G401 (cell line): ENCODE results near the gene OR2K2. TPM values are rescaled to one million over a fixed set of nuclear protein-coding genes. Genes with fewer than 3 reads are reported as not detected.
"Not testable (repeated sequence)": the region's sequence is repeated elsewhere in the genome, so short reads cannot be mapped to it uniquely, and the experiment has no call there.

Experiments
- DNase-seq: peaks from one replicate; pipeline ENCODE4 v3.0.0-alpha.2; 2015; ENCODE audit warnings: low spot score
- in situ Hi-C: cut with HindIII; loops from 2 replicates; pipeline ENCODE4 v1.10.0; 2016; ENCODE audit warnings: low sequenced_read_pairs, mixed read lengths
- total RNA-seq: library from RNA; depleted of rRNA; stranded (reverse); fragments of >200 nt; shearing (Covaris generic); gene quantifications from 2 replicates; pipeline ENCODE4 v1.2.3, GENCODE V29; 2014; rRNA removed

Gene OR2K2
- not detected in 2 replicates for total RNA-seq

GRCh38 chr9:111330124-111330523, at the start of gene OR2K2:
OR2K2 (minus strand) TSS chr9:111330224; CDS start chr9:111328433, 1,791 bp downstream.
- DNase-seq, result no peak
- in situ Hi-C loops, result no loop called here

GRCh38 chr9:111375817-111376564, 46.0 kb upstream of the OR2K2 start:
- in situ Hi-C loops, result no loop called here
- DNase-seq, result no peak

- DNase-seq, result no peak
- in situ Hi-C loops, result no loop called here
These were observed 45.0 kb upstream of the OR2K2 start for GRCh38 chr9:111375062-111375461.

- no peak for DNase-seq
- in situ Hi-C loops, result no loop called here
These were observed 42.3 kb upstream of the OR2K2 start for GRCh38 chr9:111372297-111372696.

- DNase-seq, result no peak
- in situ Hi-C loops, result no loop called here
These were observed 37.0 kb upstream of the OR2K2 start for GRCh38 chr9:111366978-111367377.

GRCh38 chr9:111362526-111362925, 32.5 kb upstream of the OR2K2 start:
- DNase-seq, result no peak
- in situ Hi-C loops, result no loop called here

- DNase-seq, result no peak
- in situ Hi-C loops, result no loop called here
These were observed 30.9 kb upstream of the OR2K2 start for GRCh38 chr9:111360881-111361280.

- DNase-seq, result no peak
- in situ Hi-C loops, result no loop called here
These were observed 26.6 kb upstream of the OR2K2 start for GRCh38 chr9:111356481-111357244.

- in situ Hi-C loops, result no loop called here
- no peak for DNase-seq
These were observed 22.5 kb upstream of the OR2K2 start for GRCh38 chr9:111352545-111352944.

GRCh38 chr9:111350556-111350955, 20.5 kb upstream of the OR2K2 start:
- in situ Hi-C loops, result no loop called here
- no peak for DNase-seq

GRCh38 chr9:111349766-111350165, 19.7 kb upstream of the OR2K2 start:
- DNase-seq, result no peak
- in situ Hi-C loops, result no loop called here

GRCh38 chr9:111348821-111349271, 18.8 kb upstream of the OR2K2 start:
- in situ Hi-C loops, result no loop called here
- no peak for DNase-seq

GRCh38 chr9:111334318-111334863, 4.4 kb upstream of the OR2K2 start:
- in situ Hi-C loops, DNase-seq: not testable (repeated sequence)

- no peak for DNase-seq
- in situ Hi-C loops, result no loop called here
These were observed 9.4 kb downstream of the OR2K2 start for GRCh38 chr9:111320631-111321030.

- DNase-seq, result no peak
- in situ Hi-C loops, result no loop called here
These were observed 13.2 kb downstream of the OR2K2 start for GRCh38 chr9:111316796-111317195.

- in situ Hi-C loops, result no loop called here
- no peak for DNase-seq
These were observed 24.1 kb downstream of the OR2K2 start for GRCh38 chr9:111305914-111306313.

- DNase-seq, in situ Hi-C loops: not testable (repeated sequence)
These were observed 26.0 kb downstream of the OR2K2 start for GRCh38 chr9:111304000-111304399.

GRCh38 chr9:111301195-111301594, 28.8 kb downstream of the OR2K2 start:
- in situ Hi-C loops, result no loop called here
- no peak for DNase-seq

GRCh38 chr9:111300140-111300735, 29.8 kb downstream of the OR2K2 start:
- no peak for DNase-seq
- in situ Hi-C loops, result no loop called here

- DNase-seq, in situ Hi-C loops: not testable (repeated sequence)
These were observed 30.4 kb downstream of the OR2K2 start for GRCh38 chr9:111299599-111299966.
